Activated CD4-positive, alpha-beta T cell treated with anti-CD3 and anti-CD28 coated beads, Interleukin-2, amount 50 U/mL, for 16 hours (primary cell): Measurements from ENCODE around the gene CBL.
"Not testable (repeated sequence)": the region's sequence is repeated elsewhere in the genome, so short reads cannot be mapped to it uniquely, and the experiment has no call there.

Source experiments
- DNase-seq: peaks from one replicate; pipeline ENCODE4 v3.0.0-alpha.2; 2020

CBL gene

GRCh38 chr11:119205574-119206510 lies at the start of gene CBL:
TSS of gene CBL (plus strand) at chr11:119206339. CDS start at chr11:119206418, 79 bp downstream.
- peak; percentile 95 for DNase-seq

- DNase-seq: no peak
Observed at GRCh38 chr11:119156496-119156895, 49.6 kb upstream of the CBL start.

- DNase-seq: no peak
Observed at GRCh38 chr11:119157063-119157462, 49.1 kb upstream of the CBL start.

GRCh38 chr11:119158467-119158866 lies 47.7 kb upstream of the CBL start:
- no peak for DNase-seq

- DNase-seq: no peak
Observed at GRCh38 chr11:119160151-119160550, 46.0 kb upstream of the CBL start.

GRCh38 chr11:119161871-119162270 lies 44.3 kb upstream of the CBL start:
- DNase-seq: no peak

- no peak for DNase-seq
Observed at GRCh38 chr11:119166368-119167076, 39.6 kb upstream of the CBL start.

GRCh38 chr11:119167077-119167458 lies 39.1 kb upstream of the CBL start:
- not testable (repeated sequence) for DNase-seq

GRCh38 chr11:119167933-119168332 lies 38.2 kb upstream of the CBL start:
- no peak for DNase-seq

- DNase-seq: peak; percentile 92
Observed at GRCh38 chr11:119168471-119169281, 37.5 kb upstream of the CBL start, which contains the start of gene NLRX1. TSS of gene NLRX1 (plus strand) at chr11:119168725. CDS start at chr11:119171404, 2,679 bp downstream.

GRCh38 chr11:119169282-119169719 lies 36.8 kb upstream of the CBL start:
- peak; percentile 67 for DNase-seq

- DNase-seq: no peak
Observed at GRCh38 chr11:119172513-119172912, 33.6 kb upstream of the CBL start.

- no peak for DNase-seq
Observed at GRCh38 chr11:119173453-119173852, 32.7 kb upstream of the CBL start.

GRCh38 chr11:119175493-119176077 lies 30.6 kb upstream of the CBL start:
- peak; percentile 23 for DNase-seq

GRCh38 chr11:119178166-119178680 lies 27.9 kb upstream of the CBL start:
- DNase-seq: no peak

GRCh38 chr11:119179342-119179741 lies 26.8 kb upstream of the CBL start:
- no peak for DNase-seq

- no peak for DNase-seq
Observed at GRCh38 chr11:119179983-119180382, 26.2 kb upstream of the CBL start.

GRCh38 chr11:119180729-119181676 lies 25.1 kb upstream of the CBL start:
- DNase-seq: no peak

- DNase-seq: no peak
Observed at GRCh38 chr11:119181677-119182412, 24.3 kb upstream of the CBL start.

- DNase-seq: not testable (repeated sequence)
Observed at GRCh38 chr11:119184399-119184798, 21.7 kb upstream of the CBL start.
